ENCODE results near the gene MTMR3. TPM values are rescaled to one million over a fixed set of nuclear protein-coding genes. Genes with fewer than 3 reads are reported as not detected.

The MTMR3 gene
- polyA plus RNA-seq, 1 of the 3 experiments (the other 2 are of a cell fraction), result 20.4 TPM

DNA sequence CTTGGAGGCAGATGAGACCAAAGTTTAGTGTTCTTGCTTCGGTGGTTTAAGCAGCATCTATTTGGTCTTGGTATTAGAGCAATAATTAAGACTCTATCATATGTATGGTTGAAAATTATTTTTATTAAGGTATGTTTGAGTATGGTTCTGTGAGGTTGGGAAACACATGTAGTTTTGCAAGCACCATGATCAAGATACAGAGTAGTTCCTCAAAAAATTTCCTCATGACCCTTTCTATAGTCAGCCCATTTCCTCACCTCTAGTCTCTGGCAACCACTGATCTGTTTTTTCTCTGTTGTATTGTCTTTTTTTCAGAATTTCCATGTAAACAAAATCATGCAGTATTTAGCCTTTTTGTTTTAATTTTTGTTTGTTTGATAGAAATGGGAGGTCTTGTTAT lies 18.4 kb downstream of the MTMR3 start:
- Histone ChIP-seq H3K79me2 (ENCODE audit: insufficient read depth) (peaks cover 97% of the 10 kb centered on the region), H3K4me1 (ENCODE audit: control insufficient read depth in 1 of 2, insufficient read depth in 2 of 2, low read depth in 1 of 2, low read length in 1 of 2) (no peaks in the 10 kb centered on the region), H3K9me2 (no peaks in the 10 kb centered on the region), H3K9ac (no peak overlapping the region), H2AFZ (ENCODE audit: low read depth) (no peak overlapping the region), H3K4me2 (no peak overlapping the region), H3K4me3 (ENCODE audit: low read depth in 2 of 2, low read length in 1 of 2) (no peak overlapping the region), H3K36me3 (replicated peaks in 1 of 2; ENCODE audit: control insufficient read depth in 1 of 2, insufficient read depth in 2 of 2, low read length in 1 of 2) (no peaks in the 10 kb centered on the region), H4K20me1 (ENCODE audit: insufficient read depth) (peaks cover 70% of the 10 kb centered on the region), H3K27me3 (ENCODE audit: insufficient read depth) (no peaks in the 10 kb centered on the region), H3K9me3 (no peaks in the 10 kb centered on the region), H3F3A (replicated peaks; ENCODE audit: insufficient read depth) (peaks cover 4% of the 10 kb centered on the region), H3K27ac (ENCODE audit: low read depth in 2 of 2, low read length in 1 of 2) (no peak overlapping the region)
- no peak for TF ChIP-seq EZH2phosphoT487 (IDR thresholded peaks at IDR 0.05; ENCODE audit: borderline replicate concordance, low read depth)
- no peak for TF ChIP-seq EP300 (IDR thresholded peaks at IDR 0.05; ENCODE audit: borderline replicate concordance in 1 of 2, low read depth in 1 of 2, low read length in 1 of 2)
- TF ChIP-seq FOXJ3 (CRISPR knock-in tag; IDR thresholded peaks at IDR 0.05), result no peak
- TF ChIP-seq, protein P1, sequence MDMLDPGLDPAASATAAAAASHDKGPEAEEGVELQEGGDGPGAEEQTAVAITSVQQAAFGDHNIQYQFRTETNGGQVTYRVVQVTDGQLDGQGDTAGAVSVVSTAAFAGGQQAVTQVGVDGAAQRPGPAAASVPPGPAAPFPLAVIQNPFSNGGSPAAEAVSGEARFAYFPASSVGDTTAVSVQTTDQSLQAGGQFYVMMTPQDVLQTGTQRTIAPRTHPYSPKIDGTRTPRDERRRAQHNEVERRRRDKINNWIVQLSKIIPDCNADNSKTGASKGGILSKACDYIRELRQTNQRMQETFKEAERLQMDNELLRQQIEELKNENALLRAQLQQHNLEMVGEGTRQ (IDR thresholded peaks at IDR 0.05; ENCODE audit: borderline replicate concordance, low read depth, low read length), result no peak
- TF ChIP-seq SIN3A (IDR thresholded peaks at IDR 0.05; ENCODE audit: borderline replicate concordance, low read depth, low read length), result no peak
- TF ChIP-seq, protein P2, sequence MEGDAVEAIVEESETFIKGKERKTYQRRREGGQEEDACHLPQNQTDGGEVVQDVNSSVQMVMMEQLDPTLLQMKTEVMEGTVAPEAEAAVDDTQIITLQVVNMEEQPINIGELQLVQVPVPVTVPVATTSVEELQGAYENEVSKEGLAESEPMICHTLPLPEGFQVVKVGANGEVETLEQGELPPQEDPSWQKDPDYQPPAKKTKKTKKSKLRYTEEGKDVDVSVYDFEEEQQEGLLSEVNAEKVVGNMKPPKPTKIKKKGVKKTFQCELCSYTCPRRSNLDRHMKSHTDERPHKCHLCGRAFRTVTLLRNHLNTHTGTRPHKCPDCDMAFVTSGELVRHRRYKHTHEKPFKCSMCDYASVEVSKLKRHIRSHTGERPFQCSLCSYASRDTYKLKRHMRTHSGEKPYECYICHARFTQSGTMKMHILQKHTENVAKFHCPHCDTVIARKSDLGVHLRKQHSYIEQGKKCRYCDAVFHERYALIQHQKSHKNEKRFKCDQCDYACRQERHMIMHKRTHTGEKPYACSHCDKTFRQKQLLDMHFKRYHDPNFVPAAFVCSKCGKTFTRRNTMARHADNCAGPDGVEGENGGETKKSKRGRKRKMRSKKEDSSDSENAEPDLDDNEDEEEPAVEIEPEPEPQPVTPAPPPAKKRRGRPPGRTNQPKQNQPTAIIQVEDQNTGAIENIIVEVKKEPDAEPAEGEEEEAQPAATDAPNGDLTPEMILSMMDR (IDR thresholded peaks at IDR 0.05), result no peak
- TF ChIP-seq GATA2 (CRISPR knock-in tag; IDR thresholded peaks at IDR 0.05), result no peak
- TF ChIP-seq, protein P3, sequence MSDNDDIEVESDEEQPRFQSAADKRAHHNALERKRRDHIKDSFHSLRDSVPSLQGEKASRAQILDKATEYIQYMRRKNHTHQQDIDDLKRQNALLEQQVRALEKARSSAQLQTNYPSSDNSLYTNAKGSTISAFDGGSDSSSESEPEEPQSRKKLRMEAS (IDR thresholded peaks at IDR 0.05; ENCODE audit: low read depth), result no peak
- no peak for TF ChIP-seq RAD21 (IDR thresholded peaks at IDR 0.05; ENCODE audit: low read length)
- TF ChIP-seq YY1 (IDR thresholded peaks at IDR 0.05; ENCODE audit: low read depth), result no peak
- no peak for TF ChIP-seq NRF1 (IDR thresholded peaks at IDR 0.05; ENCODE audit: low read depth, low read length)
- no peak for TF ChIP-seq NFIC (IDR thresholded peaks at IDR 0.05; ENCODE audit: borderline replicate concordance)
- no peak for TF ChIP-seq TEAD4 (IDR thresholded peaks at IDR 0.05; ENCODE audit: borderline replicate concordance, insufficient read depth)
- no peak for TF ChIP-seq ELF1 (IDR thresholded peaks at IDR 0.05)
- ChIA-PET POLR2A (no interaction called here), CTCF (interaction anchor here (0.7 to 1.0 kb wide), 2 partner anchors 43 to 108 kb away, joined by 3 to 4 read pairs; no protein-coding TSS in a partner anchor)
- WGBS (ENCODE audit: low lambda C conversion rate), result 94% methylated on average over 1 of the region's 1 CpG
- no peak for DNase-seq

DNA sequence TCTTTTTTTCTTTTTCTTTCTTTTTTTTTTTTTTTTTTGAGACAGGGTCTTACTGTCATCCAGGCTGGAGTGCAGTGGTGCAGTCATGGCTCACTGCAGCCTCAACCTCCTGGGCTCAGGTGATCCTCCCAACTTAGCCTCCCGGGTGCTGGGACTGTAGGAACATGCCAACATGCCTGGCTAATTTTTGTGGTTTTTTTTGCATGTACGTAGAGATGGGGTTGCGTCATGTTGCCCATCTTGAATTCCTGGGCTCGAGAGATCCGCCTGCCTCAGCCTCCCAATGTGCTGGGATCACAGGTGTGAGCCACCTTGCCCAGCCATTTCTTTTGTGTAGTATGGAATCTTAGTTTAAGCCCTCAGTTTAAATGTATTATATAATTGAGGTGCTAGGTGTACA lies 20.4 kb downstream of the MTMR3 start:
- Histone ChIP-seq H4K20me1 (ENCODE audit: insufficient read depth) (peaks cover 64% of the 10 kb centered on the region), H3F3A (replicated peaks; ENCODE audit: insufficient read depth) (peaks cover 16% of the 10 kb centered on the region), H2AFZ (ENCODE audit: low read depth) (no peak overlapping the region), H3K36me3 (replicated peaks in 1 of 2; ENCODE audit: control insufficient read depth in 1 of 2, insufficient read depth in 2 of 2, low read length in 1 of 2) (no peaks in the 10 kb centered on the region), H3K9me2 (no peaks in the 10 kb centered on the region), H3K4me3 (ENCODE audit: low read depth in 2 of 2, low read length in 1 of 2) (no peak overlapping the region), H3K27me3 (ENCODE audit: insufficient read depth) (no peaks in the 10 kb centered on the region), H3K79me2 (ENCODE audit: insufficient read depth) (peaks cover 92% of the 10 kb centered on the region), H3K9ac (no peak overlapping the region), H3K27ac (ENCODE audit: low read depth in 2 of 2, low read length in 1 of 2) (no peak overlapping the region), H3K4me2 (no peak overlapping the region), H3K9me3 (no peaks in the 10 kb centered on the region), H3K4me1 (ENCODE audit: control insufficient read depth in 1 of 2, insufficient read depth in 2 of 2, low read depth in 1 of 2, low read length in 1 of 2) (peaks cover 4 to 12% of the 10 kb centered on the region in 2 experiments)
- ChIA-PET POLR2A (no interaction called here), CTCF (interaction anchor here (1.1 kb wide), 1 partner anchor 186 kb away, joined by 4 read pairs; no protein-coding TSS in a partner anchor)
- no peak for DNase-seq
- WGBS (ENCODE audit: low lambda C conversion rate), result 100% methylated on average over 5 of the region's 5 CpGs
- TF ChIP-seq NRF1 (IDR thresholded peaks at IDR 0.05; ENCODE audit: low read depth, low read length) (no peak), GABPA (IDR thresholded peaks at IDR 0.05; ENCODE audit: low read depth) (no peak), EP300 (IDR thresholded peaks at IDR 0.05; ENCODE audit: borderline replicate concordance in 1 of 2, low read depth in 1 of 2, low read length in 1 of 2) (no peak), MXI1 (IDR thresholded peaks at IDR 0.05; ENCODE audit: low read depth, low read length) (no peak)
- TF ChIP-seq, protein P4, sequence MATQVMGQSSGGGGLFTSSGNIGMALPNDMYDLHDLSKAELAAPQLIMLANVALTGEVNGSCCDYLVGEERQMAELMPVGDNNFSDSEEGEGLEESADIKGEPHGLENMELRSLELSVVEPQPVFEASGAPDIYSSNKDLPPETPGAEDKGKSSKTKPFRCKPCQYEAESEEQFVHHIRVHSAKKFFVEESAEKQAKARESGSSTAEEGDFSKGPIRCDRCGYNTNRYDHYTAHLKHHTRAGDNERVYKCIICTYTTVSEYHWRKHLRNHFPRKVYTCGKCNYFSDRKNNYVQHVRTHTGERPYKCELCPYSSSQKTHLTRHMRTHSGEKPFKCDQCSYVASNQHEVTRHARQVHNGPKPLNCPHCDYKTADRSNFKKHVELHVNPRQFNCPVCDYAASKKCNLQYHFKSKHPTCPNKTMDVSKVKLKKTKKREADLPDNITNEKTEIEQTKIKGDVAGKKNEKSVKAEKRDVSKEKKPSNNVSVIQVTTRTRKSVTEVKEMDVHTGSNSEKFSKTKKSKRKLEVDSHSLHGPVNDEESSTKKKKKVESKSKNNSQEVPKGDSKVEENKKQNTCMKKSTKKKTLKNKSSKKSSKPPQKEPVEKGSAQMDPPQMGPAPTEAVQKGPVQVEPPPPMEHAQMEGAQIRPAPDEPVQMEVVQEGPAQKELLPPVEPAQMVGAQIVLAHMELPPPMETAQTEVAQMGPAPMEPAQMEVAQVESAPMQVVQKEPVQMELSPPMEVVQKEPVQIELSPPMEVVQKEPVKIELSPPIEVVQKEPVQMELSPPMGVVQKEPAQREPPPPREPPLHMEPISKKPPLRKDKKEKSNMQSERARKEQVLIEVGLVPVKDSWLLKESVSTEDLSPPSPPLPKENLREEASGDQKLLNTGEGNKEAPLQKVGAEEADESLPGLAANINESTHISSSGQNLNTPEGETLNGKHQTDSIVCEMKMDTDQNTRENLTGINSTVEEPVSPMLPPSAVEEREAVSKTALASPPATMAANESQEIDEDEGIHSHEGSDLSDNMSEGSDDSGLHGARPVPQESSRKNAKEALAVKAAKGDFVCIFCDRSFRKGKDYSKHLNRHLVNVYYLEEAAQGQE (IDR thresholded peaks at IDR 0.05; ENCODE audit: low read depth, low read length), result no peak
- TF ChIP-seq, protein P5, sequence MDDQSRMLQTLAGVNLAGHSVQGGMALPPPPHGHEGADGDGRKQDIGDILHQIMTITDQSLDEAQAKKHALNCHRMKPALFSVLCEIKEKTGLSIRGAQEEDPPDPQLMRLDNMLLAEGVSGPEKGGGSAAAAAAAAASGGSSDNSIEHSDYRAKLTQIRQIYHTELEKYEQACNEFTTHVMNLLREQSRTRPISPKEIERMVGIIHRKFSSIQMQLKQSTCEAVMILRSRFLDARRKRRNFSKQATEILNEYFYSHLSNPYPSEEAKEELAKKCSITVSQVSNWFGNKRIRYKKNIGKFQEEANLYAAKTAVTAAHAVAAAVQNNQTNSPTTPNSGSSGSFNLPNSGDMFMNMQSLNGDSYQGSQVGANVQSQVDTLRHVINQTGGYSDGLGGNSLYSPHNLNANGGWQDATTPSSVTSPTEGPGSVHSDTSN (IDR thresholded peaks at IDR 0.05), result no peak
